NCI-H146 treated with DMSO at 0.1 percent for 48 hours (cell line): ENCODE measurements around the gene DOK7.

ENCODE experiments used
- DNase-seq: peaks from one replicate; lab custom pipeline; 2025; ENCODE audit not compliant: unreplicated experiment; lab: John Stamatoyannopoulos, UW

Gene DOK7

DNA sequence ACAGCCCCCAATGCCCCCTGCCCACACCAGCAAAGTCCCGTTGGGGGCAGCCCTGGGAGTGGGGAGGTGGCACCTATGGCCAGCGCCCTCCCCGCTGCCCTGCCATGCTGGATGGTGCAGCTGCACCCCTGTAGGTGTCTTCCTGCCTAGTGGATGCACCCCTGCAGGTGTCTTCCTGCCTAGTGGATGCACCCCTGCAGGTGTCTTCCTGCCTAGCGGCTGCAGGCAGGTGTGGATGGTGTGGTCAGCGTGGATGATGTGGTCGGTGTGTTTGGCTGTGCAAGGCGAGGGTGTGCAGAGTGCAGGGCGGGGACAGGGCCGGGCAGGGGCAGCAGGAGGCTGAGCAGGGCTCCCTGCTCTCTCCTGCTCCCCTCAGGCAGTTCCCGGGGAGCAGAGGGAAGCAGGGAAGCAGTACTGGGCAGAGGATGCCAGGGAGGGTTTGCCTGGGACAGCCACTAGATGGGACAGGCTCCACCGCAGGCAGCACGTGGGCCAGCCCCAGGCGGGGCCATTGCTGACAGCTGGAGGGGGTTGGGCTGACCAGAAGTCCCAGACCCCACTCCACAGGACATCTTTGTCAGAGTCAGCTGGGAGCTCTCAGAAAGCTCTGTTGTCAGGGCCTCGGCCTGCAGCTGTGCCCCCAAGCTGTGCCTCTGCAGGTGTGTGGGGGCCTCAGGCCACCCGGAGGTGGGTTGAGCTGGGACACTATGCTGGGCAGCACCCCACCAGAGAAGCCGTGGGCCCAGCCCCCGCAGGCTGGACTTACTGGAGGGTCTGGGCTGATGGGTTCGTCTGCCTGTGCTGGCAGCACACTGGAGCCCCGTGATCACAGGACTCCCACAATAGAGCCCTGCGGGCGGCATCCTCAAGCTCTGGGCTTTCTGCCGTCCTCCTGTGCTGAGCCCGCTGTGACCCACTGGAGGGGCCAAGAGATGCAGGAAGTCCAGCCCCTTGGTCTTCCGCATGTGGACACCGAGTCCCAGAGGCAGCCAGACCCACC is 23.7 kb downstream of the DOK7 start:
- peak; percentile 63 for DNase-seq

DNA sequence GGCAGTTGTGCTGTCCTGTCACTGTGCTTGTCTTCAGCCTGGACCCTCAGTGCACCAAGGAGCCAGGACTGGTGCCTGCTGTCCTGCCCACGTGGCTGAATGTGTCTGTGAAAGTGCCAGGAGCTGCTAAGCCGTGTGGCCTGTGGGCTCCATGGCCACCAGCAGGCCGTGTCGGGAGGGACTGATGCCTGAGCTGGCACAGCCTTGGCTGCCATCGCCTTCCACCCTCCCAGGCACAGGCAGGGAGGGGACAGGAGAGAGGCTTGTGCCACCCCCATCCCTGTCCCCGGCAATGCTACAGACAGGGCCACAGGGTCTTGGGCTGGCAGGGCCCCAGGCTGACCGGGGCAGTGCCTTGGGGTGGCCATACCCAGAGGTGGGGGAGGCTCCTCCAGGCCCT is 24.8 kb downstream of the DOK7 start:
- no peak for DNase-seq

DNA sequence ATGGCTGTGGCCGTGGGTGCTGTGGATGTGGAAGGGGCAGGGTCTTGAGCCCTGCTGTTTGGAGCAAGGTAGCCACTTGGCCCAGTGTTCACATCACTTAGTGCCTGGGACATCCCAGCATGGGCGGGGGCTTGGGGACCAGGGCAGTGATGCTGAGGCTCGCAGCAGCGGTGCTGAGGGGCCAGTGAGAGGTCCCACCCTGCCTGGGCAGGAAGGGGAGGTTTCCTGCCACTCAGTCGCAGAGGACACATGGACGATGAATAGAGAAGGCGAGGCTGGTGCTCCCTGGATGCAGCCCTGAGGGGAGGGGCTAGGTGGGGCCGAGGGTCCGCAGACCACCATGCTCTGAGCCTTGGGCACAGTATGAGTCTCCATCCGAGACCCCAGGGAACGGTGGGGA is 25.7 kb downstream of the DOK7 start:
- DNase-seq: no peak

DNA sequence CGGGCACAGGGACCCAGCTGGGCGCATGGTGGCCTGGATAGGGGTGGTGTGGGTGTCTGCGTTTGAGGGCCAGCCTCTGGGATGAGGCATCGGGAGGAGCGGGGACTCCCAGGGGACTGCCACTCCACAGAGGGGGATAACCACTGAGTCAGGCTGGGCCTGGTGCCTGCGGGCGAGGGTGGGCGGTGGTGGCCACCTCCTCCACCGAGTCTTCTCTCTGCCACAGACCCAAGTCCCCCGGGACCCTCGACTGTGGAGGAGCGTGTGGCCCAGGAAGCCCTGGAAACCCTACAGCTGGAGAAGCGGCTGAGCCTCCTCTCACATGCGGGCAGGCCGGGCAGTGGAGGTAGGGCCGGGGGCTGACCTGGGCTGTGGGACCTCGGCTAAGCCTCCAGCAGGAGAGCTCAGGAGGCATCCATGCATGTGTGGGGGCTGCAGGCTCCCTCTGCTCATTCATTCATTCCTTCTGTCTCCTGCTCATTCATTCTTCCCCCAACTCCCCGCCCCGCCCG is 26.4 kb downstream of the DOK7 start:
- no peak for DNase-seq

DNA sequence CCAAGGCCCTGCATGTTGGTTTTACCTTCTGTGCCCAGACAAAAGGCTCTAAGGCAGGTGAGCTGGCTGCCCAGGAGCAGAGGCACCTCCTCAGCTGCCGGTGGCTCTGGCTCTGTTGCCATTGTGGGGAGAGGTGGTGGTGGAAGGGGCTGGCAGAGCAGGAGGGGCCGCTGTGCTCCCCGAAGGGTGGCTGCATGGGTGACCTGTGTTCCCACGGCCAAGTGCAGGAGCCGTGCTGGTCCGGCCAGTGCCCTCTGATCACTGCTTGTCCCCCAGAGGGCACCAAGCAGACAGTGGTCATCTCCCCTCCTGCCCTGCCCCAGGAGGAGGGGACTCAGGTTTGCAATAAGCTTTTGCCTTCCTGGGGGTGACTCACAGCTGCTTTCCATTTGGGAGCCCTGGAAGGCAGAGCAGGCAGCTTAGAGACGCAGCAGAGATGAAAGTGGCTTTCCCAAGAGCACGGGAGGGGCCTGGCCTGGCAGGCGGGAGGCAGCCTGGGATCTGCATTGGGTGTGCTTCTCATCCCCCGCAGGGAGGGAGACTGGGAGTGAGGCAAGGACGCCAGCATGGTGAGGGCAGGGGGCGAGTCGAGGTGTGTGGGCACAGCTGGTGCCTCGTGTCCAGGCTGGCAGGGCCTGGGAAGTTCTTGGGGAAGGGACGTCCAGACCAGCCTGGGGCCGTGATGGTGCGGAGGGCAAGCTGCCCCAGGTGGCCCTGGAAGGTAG is 28.7 kb downstream of the DOK7 start:
- DNase-seq: no peak

DNA sequence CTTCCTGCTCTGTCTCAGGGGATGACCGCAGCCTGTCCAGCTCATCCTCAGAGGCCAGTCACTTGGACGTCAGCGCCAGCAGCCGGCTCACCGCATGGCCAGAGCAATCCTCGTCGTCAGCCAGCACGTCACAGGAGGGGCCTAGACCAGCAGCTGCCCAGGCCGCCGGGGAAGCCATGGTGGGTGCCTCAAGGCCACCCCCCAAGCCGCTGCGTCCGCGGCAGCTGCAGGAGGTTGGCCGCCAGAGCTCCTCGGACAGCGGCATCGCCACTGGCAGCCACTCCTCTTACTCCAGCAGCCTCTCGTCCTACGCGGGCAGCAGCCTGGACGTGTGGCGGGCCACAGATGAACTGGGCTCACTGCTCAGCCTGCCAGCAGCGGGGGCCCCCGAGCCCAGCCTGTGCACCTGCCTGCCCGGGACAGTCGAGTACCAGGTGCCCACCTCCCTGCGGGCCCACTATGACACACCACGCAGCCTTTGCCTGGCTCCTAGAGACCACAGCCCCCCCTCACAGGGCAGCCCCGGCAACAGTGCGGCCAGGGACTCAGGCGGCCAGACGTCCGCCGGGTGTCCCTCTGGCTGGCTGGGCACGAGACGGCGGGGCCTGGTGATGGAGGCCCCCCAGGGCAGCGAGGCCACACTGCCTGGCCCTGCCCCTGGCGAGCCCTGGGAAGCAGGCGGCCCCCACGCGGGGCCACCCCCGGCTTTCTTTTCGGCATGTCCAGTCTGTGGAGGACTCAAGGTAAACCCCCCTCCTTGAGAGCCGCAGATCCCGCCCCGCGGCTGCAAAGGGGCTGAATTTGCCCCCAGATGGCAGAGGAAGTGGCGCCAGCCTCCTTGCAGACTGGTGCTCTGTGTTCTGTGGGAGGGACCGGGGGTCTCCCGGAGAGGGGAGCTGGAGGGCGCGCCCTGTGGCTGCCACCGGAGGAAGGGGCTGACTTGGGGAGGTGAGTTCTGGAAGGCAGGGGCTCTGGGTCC is 29.9 kb downstream of the DOK7 start:
- no peak for DNase-seq

DNA sequence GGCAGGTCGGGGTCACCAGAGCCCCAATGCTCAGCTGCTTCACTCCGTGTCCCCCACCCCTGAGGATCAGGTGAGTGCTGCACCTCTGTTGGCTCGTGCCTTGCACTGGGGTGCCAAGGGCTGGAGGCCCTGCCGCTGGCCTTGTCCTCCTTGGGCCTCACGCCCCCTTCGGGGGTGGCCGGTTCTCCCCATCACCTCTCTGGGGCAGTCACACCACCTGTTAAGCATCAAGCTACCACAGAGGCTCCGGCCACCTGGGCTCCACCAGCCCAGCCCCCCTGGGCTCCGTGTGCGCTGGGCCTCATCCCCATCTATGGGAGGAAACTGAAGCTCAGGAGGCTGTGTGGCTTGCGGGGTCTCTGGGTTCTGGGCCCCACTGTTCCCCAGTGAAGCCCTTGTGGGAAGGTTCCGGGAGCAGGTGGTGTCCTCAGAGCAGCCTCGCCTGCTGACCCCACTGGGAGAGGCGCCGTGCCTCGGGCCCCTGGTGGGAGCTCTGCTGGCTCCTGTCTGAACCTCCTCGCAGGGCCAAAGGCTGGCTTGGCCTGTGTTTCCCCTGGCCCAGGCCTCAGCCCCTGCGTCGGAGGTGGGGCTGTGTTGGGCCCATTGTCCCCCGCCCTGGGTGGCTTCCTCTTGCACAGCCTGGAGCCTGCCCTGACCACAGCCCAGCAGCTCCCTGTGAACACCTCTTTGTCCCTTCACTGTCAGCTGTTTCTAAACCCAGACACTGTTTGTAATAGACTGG is 30.8 kb downstream of the DOK7 start:
- DNase-seq: no peak

DNA sequence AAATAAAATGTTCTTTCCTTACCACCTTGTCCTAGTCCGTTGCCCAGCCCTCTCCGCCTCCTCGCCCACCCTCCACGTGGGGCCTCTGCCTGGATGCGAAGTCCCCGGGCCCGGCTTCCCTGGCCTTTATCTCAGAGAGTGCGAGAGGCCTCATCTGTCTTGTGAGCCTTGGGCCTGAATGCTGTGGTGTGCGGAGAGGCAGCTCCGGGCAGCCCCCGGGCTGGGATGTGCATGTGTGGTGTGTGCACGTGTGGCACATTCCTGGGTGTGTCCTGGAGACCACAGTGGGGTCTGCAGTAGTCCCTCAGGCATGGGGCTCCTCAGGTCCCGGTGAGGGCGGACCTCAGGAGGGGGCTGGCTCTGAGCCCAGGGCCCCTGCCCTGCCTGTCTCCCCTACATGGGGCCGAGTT is 31.4 kb downstream of the DOK7 start:
- no peak for DNase-seq

DNA sequence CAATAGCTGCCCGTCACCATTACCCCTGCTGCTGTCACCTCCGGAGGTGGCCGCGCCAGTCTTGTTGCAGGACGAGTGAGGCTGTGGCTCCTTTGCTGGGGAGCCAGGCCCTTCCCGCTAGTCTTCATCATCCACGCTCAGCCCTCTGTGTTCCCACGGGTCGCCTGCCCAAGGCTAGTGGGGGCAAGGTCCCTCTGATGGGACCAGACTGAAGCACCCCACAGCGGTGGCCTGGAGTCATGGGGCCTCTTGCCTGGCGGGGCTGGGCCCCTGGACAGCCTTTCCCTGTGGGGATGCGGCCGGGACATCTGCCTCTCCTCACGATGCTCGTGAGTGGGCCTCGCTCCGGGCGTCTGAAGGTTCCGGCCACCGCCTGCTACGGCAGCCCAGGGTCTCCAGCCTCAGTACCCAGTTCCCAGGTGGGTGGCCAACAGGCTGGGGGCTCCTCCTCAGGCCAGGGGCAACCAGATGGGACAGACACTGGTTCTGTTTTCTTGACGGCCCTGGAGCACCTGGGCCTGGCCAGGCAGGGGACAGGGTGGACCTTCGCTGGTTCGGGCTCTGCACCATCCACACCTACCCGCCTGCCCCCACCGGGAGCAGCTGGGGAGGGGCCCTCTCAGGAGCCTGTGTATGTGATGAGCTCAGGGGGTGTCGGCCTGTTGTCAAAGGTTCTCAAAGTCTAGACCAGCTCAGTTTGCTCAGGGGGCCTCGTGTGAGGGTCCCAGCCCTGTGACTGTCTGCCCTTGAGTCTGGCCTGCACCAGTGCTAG is 32.3 kb downstream of the DOK7 start:
- DNase-seq: no peak

DNA sequence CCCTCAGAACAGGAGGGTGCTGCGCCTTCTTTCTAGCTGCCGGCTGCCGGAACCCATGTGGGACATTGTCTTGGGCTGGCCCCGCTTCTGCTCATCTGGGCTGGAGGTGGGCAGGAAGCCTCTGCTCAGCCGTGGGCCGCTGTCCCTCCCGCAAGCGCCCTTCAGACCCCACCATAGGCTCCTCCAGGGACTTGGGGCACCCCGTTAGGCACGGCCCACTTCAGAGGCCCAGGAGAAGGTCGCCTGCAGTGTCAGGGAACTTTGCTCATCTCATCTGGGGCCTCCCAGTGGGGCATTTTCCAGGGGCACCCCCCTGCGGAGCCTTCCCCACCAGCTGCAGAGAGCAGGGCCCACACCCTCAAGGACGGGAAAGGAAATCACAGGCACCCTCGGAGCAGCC is 32.9 kb downstream of the DOK7 start:
- no peak for DNase-seq

DNA sequence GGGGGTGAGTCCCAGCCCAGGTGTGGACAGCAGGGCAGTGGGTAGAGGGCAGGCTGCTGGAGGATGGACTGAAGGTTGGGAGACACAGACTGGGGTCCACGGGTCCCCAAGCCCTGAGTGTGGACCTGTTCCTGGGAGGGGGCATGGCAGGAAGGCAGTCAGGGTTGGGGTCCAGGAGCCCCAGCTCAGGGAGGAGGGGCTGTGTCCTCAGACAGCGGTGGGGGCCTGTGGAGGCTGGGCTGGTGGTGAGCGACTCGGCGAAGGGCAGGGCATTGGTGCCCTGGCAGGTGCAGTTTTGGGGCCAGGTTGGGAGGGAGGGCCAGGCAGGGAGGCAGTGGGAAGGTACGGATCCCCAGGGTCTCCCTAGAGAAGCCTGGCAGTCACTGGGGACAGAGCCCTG is 34.0 kb downstream of the DOK7 start:
- DNase-seq: no peak

DNA sequence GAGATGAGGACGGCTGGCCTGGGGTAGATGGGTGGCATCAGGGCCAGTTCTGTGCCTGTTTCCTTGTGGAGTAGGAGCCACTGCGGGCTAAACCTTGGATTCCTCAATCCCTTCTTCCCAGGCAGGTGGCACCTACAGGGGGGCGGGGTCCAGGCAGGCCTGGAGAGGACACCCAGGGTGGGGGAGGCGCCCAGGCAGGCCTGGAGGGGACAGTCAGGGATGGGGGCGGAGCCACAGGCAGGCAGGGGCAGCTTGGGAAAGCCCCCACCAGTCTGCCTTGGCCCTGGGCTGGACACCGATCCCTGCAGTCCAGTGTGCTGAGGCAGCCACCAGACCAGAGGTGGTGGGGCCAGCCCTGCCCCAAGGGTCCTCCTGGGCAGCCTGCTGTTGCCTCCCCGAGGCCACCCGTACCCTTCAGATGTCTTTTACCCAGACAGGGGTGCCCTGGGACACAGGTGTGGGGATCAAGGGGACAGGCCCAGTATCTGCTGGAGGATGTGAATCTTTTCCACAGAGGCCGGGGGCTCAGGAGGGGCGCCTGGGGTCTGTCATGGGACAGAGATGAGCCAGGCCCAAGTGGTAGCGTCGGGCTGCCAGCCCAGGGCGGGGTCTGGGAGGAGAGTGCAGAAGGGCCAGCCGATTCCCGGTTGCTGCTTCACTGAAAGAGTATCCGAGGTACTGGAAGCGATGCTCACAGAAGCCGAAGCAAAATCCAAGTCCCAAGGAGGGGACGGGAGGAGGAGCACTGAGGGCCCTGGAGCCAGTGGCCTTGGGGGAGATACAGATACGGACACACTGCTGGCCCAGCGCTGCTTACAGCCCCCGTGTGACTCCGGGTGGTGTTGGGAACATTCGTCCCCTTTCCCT is 34.6 kb downstream of the DOK7 start:
- DNase-seq: no peak

DNA sequence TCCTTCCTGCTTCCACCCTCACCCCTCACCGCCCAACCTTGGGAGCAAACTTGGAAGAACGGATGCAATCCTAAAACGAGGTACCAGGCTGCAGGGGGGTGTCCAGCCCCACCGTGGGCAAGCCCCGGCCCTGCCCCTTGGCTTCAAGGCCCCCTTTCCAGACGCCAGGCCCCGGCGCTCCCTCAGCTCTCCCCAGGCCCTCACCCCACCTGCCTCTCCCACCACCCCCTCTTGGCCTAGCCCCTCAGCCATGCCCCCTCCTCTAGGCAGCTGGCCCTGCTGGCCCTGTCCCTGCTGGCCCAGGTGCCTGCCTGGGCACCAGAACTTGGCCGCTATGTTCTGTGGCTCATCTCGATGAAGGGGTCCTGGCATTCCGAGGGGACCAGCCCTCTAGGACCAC is 35.3 kb downstream of the DOK7 start:
- no peak for DNase-seq

DNA sequence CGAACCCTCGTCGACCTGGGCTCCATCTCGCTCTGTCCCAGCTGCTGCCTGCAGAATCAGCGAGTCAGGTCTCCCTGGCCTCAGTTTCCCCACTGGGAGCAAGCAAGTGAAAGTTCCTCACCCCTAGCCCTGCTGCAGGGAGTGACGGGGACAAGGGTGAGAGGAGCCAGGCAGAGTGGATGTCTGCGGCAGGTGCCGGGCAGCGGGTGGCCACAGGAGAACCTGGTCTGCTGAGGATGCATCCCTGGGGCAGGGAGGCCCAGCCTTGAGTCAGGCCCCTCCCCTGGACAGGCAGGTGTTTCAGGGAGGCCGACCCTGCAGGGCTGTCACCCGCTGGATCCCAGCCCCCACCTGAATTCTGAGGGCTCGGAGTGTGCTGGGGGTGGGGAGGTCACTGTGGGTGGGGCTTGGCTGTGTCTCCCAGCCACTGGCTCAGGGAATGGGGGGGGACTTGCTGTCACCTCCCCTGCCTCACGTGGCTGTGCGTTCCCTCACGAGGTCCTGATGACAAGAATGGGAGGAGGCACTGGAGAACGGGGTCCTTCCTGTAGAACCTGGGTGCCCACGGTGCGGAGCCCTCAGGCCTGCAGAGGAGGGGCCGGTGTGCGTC is 35.9 kb downstream of the DOK7 start:
- DNase-seq: peak; percentile 20

DNA sequence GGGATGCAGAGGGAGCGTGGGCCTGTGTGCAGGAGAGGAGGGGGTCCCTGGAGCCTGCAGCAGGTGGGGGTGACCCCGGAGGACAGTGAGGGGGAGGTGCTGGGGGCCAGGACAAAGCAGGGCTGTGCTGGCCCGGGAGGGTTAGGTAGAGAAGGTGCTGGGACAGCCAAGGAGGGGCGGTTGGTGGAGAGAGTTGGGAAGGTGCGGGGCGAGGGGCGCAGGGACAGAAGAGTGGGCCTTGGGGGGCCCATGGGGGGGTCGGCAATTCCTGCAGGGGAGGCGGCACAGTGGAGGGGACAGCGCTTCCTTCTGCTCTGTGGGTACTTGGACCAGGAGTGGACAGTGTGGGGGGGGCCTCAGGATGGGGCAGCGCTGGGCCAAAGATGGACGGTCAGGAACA is 36.6 kb downstream of the DOK7 start:
- no peak for DNase-seq

DNA sequence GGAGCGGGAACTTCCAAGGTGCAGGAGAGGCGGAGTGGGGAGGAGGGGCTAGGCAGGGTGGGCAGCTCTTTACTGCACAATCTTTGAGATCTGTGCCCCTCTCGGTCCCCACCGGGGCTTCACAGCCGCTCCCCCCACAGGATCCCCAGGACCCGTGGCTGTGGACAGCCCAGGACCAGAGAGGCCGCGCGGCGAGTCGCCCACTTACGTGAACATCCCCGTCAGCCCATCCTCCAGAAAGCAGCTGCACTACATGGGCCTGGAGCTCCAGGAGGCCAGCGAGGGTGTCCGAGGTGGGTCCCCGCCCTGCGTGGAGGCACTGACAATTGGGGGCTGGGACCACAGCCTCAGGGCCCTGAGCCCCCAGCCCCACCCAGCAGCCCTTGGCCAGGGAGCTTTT is 37.0 kb downstream of the DOK7 start:
- DNase-seq: no peak

DNA sequence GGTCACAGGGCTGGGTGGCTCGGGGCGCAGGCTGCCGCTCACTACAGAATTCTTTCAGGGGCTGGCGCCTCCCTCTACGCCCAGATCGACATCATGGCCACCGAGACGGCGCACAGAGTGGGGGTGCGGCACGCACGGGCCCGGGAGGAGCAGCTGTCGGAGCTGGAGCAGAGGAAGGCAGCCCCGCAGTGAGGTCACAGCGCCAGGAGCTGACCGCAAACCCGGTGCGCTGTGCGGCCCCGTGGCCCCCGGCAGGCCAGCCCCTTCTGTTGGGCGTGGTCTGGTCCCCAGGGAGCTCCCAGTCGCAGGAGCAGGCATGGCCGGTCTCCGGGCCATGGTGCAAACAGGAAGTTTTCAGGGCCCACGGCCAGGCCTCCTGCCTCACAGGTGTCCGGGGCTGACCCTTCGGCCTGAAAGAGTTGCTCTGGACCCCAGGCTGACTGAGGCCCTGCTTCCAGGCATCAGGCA is 37.6 kb downstream of the DOK7 start:
- no peak for DNase-seq
